H1 (cell line): ENCODE data around the gene PRICKLE2. TPM values are rescaled to one million over a fixed set of nuclear protein-coding genes. Genes with fewer than 3 reads are reported as not detected.

Experiments
- BCL11A ChIP-seq, 2 experiments: IDR thresholded peaks; one replicate each; pipeline ENCODE4 v1.6.1; 2011; ENCODE audit warnings: low read depth in 2 of 2, low read length in 2 of 2, mild to moderate bottlenecking in 2 of 2
- EGR1 ChIP-seq: IDR thresholded peaks from 2 replicates; pipeline ENCODE4 v1.6.1; 2011; ENCODE audit warnings: low read depth, low read length, borderline replicate concordance
- RFX5 ChIP-seq: IDR thresholded peaks from 2 replicates; pipeline ENCODE4 v1.6.1; 2011; ENCODE audit warnings: low read depth, low read length, improper control_type of control experiment, borderline replicate concordance
- polyA plus RNA-seq, 7 experiments: library from polyadenylated mRNA; depleted of rRNA in 3 of 7; stranded (reverse) in 5 of 7; unstranded in 2 of 7; fragments of >200 nt in 5 of 7; fragments of 200-250 nt in 2 of 7; gene quantifications; 1 replicate in 5 of 7; 2 replicates in 1 of 7; 4 replicates in 1 of 7; pipeline versions ENCODE4 v1.2.1 to v1.2.3, GENCODE V29; 2011 to 2013; ENCODE audit warnings: missing spikeins in 2 of 7, mixed read lengths in 2 of 7
- total RNA-seq: library from RNA; stranded (reverse); fragmentation: NEBNext Ultra II Directional; extraction: Animal tissue kit (Norgen Biotek cat#: 25700); gene quantifications from 2 replicates; pipeline ENCODE4 v1.2.1, GENCODE V29; 2021

PRICKLE2 gene
- total and polyA plus RNA-seq, 2 of the 8 experiments (the other 6 are each of a cell fraction or from before 2014, with no cell fraction given): 2.9 to 8.0 TPM

- TF ChIP-seq RFX5 (no peak), BCL11A (IDR thresholded peaks at IDR 0.05; ENCODE audit: low read depth in 2 of 2, low read length in 2 of 2) (no peak), EGR1 (no peak)
- TF ChIP-seq, all 59 proteins: peak for 0
Observed at GRCh38 chr3:64082411-64082810, 142.9 kb downstream of the PRICKLE2 start (continued).
